Effector memory CD4-positive, alpha-beta T cell (primary cell): ENCODE data around the gene EHD4.
A peak's percentile ranks its signal among the peaks of the same experiment; 100 is the strongest.

Experiments used
- DNase-seq, 3 donors: peaks; one replicate each; pipeline ENCODE4 v3.0.0-alpha.2; 2020
- H3K27ac ChIP-seq: 2 replicates; pipeline ENCODE4 v1.7.0; 2013; ENCODE audit warnings: mild to moderate bottlenecking, low read length, moderate library complexity; ENCODE audit not compliant: insufficient read depth, poor library complexity, severe bottlenecking
- H3K27me3 ChIP-seq: replicated peaks from 2 replicates; pipeline ENCODE4 v1.7.0; 2013; ENCODE audit warnings: mild to moderate bottlenecking, low read length; ENCODE audit not compliant: insufficient read depth, control insufficient read depth, poor library complexity, severe bottlenecking
- H3K36me3 ChIP-seq: 2 replicates; pipeline ENCODE4 v1.7.0; 2013; ENCODE audit warnings: mild to moderate bottlenecking, low read length, moderate library complexity; ENCODE audit not compliant: control insufficient read depth, insufficient read depth
- H3K4me1 ChIP-seq: 2 replicates; pipeline ENCODE4 v1.7.0; 2013; ENCODE audit warnings: low read length, mild to moderate bottlenecking; ENCODE audit not compliant: control insufficient read depth, insufficient read depth, poor library complexity, severe bottlenecking
- H3K4me3 ChIP-seq: 2 replicates; pipeline ENCODE4 v1.7.0; 2013; ENCODE audit warnings: low read length, low read depth, mild to moderate bottlenecking; ENCODE audit not compliant: insufficient read depth, poor library complexity, severe bottlenecking
- H3K9me3 ChIP-seq: 2 replicates; pipeline ENCODE4 v1.7.0; 2013; ENCODE audit warnings: mild to moderate bottlenecking, low read length, moderate library complexity; ENCODE audit not compliant: control insufficient read depth
- total RNA-seq, 3 donors: gene quantifications; one replicate each; lab custom pipeline; 2026; lab: John Stamatoyannopoulos, UW

Gene EHD4
- 83.3 to 126 (median 113) reads per million in 3 donors for total RNA-seq

GRCh38 chr15:41972253-41973242 is at the start of gene EHD4:
TSS of gene EHD4 (minus strand) at chr15:41972557. CDS start at chr15:41972494, 63 bp downstream.
- Histone ChIP-seq H3K36me3 (no peaks in the 10 kb centered on the region), H3K27ac (peak within 1 kb of the TSS; percentile 89), H3K4me1 (peaks cover 23% of the 10 kb centered on the region), H3K9me3 (no peaks in the 10 kb centered on the region), H3K4me3 (peak within 1 kb of the TSS; percentile 83), H3K27me3 (no peaks in the 10 kb centered on the region)
- DNase-seq, result peak; percentile 87 to 94 (median 90)

DNA sequence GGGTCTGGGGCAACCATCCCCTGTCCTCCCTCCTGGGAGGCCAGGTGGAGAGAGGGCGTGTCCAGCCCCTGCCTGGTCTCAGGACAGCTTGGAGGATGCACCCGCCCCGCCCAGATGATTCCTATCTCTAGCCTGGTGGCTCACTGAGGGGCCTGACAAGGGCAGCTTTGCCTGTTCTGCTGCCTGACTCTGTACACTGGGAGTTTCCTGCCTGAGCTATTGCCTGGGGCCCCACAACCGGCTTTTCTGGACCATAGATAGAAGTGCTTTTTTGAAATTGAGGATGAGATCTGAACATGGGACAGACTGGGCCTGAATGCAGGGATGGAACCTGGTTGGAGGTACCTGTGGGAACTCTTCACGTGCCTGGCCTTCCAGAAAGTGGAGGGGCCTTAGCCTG is 49.2 kb upstream of the EHD4 start:
- H3K27ac ChIP-seq, result no peak overlapping the region
- no peak for DNase-seq
- H3K36me3 ChIP-seq, result no peaks in the 10 kb centered on the region
- no peaks in the 10 kb centered on the region for H3K9me3 ChIP-seq
- H3K4me1 ChIP-seq, result no peaks in the 10 kb centered on the region
- no peaks in the 10 kb centered on the region for H3K27me3 ChIP-seq
- H3K4me3 ChIP-seq, result no peak overlapping the region

DNA sequence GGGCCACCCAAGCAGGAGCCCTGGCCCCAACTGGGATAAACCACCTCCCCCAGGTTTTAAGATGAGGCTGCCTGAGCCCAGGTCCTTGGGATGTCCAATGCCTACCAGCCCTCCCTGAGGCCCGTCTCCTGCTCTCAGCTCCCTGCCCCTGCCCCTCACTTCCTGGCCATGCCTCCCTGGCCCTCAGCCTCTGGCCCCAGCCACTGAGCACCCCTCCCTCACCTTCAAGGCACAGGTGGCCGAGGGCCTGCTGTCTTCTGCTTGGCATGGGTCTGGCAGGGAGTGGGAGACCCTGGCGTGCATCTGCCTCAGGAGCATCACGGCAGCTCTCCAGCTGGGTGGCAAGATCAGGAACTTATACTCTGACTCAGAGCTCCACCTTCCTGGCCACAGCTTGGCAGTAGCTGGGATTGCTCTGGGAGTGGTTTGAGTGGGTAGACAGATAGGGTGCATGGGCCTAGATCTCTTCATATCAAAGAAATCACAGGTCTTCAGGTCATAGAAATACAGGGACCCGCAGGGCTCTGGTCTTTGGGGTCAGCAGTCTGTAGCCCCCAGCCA is 48.4 kb upstream of the EHD4 start, which contains the start of gene PLA2G4E:
PLA2G4E (minus strand) TSS at position 330 of the 561 bp plus-strand sequence; CDS start at position 318, 12 bp downstream.
- no peaks in the 10 kb centered on the region for H3K36me3 ChIP-seq
- no peaks in the 10 kb centered on the region for H3K4me1 ChIP-seq
- no peak for DNase-seq
- no peak within 1 kb of the TSS for H3K4me3 ChIP-seq
- H3K27ac ChIP-seq, result no peak within 1 kb of the TSS
- no peaks in the 10 kb centered on the region for H3K9me3 ChIP-seq
- H3K27me3 ChIP-seq, result no peaks in the 10 kb centered on the region

- no peak overlapping the region for H3K4me3 ChIP-seq
- H3K27ac ChIP-seq, result no peak overlapping the region
- H3K4me1 ChIP-seq, result no peaks in the 10 kb centered on the region
- no peaks in the 10 kb centered on the region for H3K27me3 ChIP-seq
- no peak for DNase-seq
- H3K9me3 ChIP-seq, result no peaks in the 10 kb centered on the region
- no peaks in the 10 kb centered on the region for H3K36me3 ChIP-seq
Measured at GRCh38 chr15:42018306-42019224, 46.2 kb upstream of the EHD4 start.

DNA sequence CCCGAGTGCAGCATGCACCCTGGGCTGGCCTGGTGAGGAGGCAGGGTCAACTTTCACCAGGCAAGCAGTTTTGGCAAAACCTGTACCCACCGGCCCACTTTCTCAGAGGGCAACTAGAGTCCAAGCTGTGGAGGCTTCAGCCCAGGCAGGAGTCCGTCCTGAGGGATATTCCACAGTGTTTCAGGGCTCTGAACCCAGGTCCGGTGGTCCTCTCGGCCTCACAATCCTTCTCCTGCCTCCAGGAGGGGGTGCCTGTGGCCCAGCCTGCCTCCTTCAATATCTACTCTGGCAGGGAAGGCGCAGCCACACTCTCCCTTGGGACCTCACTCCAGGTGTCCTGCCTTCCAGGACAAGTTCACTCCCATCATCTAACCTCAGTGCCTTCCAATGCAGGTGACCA is 44.6 kb upstream of the EHD4 start:
- no peak overlapping the region for H3K4me3 ChIP-seq
- H3K9me3 ChIP-seq, result no peaks in the 10 kb centered on the region
- H3K36me3 ChIP-seq, result no peaks in the 10 kb centered on the region
- H3K27me3 ChIP-seq, result no peaks in the 10 kb centered on the region
- H3K4me1 ChIP-seq, result no peaks in the 10 kb centered on the region
- DNase-seq, result no peak
- no peak overlapping the region for H3K27ac ChIP-seq

DNA sequence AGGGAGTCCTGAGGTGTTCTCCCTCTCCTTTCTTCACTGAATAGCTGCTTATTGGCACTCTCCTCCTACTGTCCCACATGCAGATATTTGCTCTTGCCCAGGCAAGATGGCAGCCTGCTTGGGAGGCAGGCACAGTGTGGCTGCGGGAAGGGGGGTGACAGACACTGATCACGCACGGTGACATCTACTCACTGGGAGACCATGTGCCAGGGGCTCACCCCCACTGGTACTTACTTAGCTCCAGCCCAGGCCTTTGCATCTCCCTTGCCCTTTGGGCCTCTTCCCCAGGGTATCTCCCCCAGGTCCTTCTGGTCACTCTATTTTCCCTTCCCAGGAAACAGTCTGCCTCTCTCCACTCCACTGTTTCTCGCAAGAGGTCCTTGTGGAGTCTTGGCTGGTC is 42.0 kb upstream of the EHD4 start:
- Histone ChIP-seq H3K27me3 (no peaks in the 10 kb centered on the region), H3K4me1 (no peaks in the 10 kb centered on the region), H3K9me3 (no peaks in the 10 kb centered on the region), H3K4me3 (no peak overlapping the region), H3K36me3 (no peaks in the 10 kb centered on the region), H3K27ac (no peak overlapping the region)
- no peak for DNase-seq

GRCh38 chr15:42012928-42013482 is 40.6 kb upstream of the EHD4 start:
- Histone ChIP-seq H3K27me3 (no peaks in the 10 kb centered on the region), H3K36me3 (no peaks in the 10 kb centered on the region), H3K4me1 (no peaks in the 10 kb centered on the region), H3K9me3 (no peaks in the 10 kb centered on the region), H3K4me3 (no peak overlapping the region), H3K27ac (no peak overlapping the region)
- no peak for DNase-seq

DNA sequence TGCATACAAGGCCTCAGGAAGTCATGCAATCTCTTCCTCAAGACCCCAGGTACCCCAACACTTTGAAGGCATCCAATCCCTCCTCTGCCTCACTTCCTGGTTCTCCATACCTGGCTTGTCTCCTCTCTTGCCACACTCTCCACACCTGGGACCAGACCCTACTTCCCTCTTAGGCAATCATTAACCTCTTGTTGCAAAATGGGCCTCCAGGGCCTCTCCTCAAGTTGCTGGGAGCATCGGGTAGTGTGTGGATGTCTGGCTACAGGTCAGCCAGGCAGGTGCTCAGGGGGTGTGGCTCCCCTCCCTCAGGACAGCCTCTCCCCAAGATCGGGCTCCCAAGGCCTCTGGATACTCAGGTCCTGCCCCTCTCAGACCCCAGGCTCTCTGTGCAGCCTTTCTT is 39.9 kb upstream of the EHD4 start:
- H3K4me1 ChIP-seq, result no peaks in the 10 kb centered on the region
- H3K4me3 ChIP-seq, result no peak overlapping the region
- H3K27me3 ChIP-seq, result no peaks in the 10 kb centered on the region
- DNase-seq, result no peak
- no peak overlapping the region for H3K27ac ChIP-seq
- no peaks in the 10 kb centered on the region for H3K36me3 ChIP-seq
- H3K9me3 ChIP-seq, result no peaks in the 10 kb centered on the region

DNA sequence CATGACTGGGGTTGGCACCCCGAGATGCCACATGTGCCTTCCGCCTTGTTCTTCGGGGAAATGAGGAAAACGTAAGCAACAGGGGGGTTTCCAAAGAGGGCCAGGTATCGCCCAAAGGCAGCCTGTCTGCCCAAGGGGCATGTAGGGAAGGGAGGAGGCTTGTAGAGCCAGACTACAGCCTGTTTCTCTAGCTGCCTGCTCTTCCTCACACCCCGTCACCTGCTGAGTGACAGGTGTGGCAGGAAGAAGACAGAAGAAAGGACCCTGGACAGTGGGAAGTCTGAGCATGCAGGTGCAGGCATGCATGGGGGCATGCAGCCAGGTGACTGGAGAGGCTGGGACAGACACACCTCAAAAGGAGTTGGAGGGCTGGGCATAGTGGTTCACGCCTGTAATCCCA is 38.7 kb upstream of the EHD4 start:
- H3K27me3 ChIP-seq, result no peaks in the 10 kb centered on the region
- H3K4me1 ChIP-seq, result no peaks in the 10 kb centered on the region
- DNase-seq, result no peak
- H3K4me3 ChIP-seq, result no peak overlapping the region
- no peak overlapping the region for H3K27ac ChIP-seq
- no peaks in the 10 kb centered on the region for H3K36me3 ChIP-seq
- H3K9me3 ChIP-seq, result no peaks in the 10 kb centered on the region
